GM23248 (cell line): Measurements from ENCODE around the gene CCDC51. TPM values are rescaled to one million over a fixed set of nuclear protein-coding genes. Genes with fewer than 3 reads are reported as not detected.

Source experiments
- DNase-seq: peaks from one replicate; pipeline ENCODE4 v3.0.0-alpha.2; 2015
- H2AFZ ChIP-seq: fragments of 200-600 bp; sonication (generic); 2 replicates; pipeline ENCODE4 v1.6.1; 2016; ENCODE audit warnings: antibody characterized with exemption
- H3F3A ChIP-seq: fragments of 200-600 bp; sonication (generic); 2 replicates; pipeline ENCODE4 v1.6.1; 2016; ENCODE audit warnings: mild to moderate bottlenecking, antibody characterized with exemption, mixed run types; ENCODE audit not compliant: insufficient read depth
- H3K27ac ChIP-seq: fragments of 200-600 bp; sonication (generic); 2 replicates; pipeline ENCODE4 v1.5.1; 2016; ENCODE audit warnings: mild to moderate bottlenecking
- H3K27me3 ChIP-seq: fragments of 200-600 bp; sonication (generic); replicated peaks from 2 replicates; pipeline ENCODE4 v1.6.1; 2016; ENCODE audit warnings: mild to moderate bottlenecking; ENCODE audit not compliant: insufficient read depth
- H3K36me3 ChIP-seq: fragments of 200-600 bp; sonication (generic); 2 replicates; pipeline ENCODE4 v1.6.1; 2016; ENCODE audit warnings: low read depth, mild to moderate bottlenecking
- H3K4me1 ChIP-seq: fragments of 200-600 bp; sonication (generic); 2 replicates; pipeline ENCODE4 v1.6.1; 2016; ENCODE audit warnings: mild to moderate bottlenecking; ENCODE audit not compliant: insufficient read depth
- H3K4me2 ChIP-seq: fragments of 200-600 bp; sonication (generic); one replicate; pipeline ENCODE4 v1.6.1; 2016; ENCODE audit warnings: mild to moderate bottlenecking; ENCODE audit not compliant: unreplicated experiment
- H3K4me3 ChIP-seq: fragments of 200-600 bp; sonication (generic); 2 replicates; pipeline ENCODE4 v1.5.1; 2016; ENCODE audit warnings: mild to moderate bottlenecking
- H3K79me2 ChIP-seq: fragments of 200-600 bp; sonication (generic); 2 replicates; pipeline ENCODE4 v1.6.1; 2016; ENCODE audit warnings: mild to moderate bottlenecking; ENCODE audit not compliant: insufficient read depth
- H3K9ac ChIP-seq: fragments of 200-600 bp; sonication (generic); 2 replicates; pipeline ENCODE4 v1.6.1; 2016; ENCODE audit warnings: mild to moderate bottlenecking
- H3K9me2 ChIP-seq: fragments of 200-600 bp; sonication (generic); 2 replicates; pipeline ENCODE4 v1.6.1; 2016; ENCODE audit warnings: mixed run types, mild to moderate bottlenecking, moderate library complexity; ENCODE audit not compliant: insufficient read depth
- H3K9me3 ChIP-seq: fragments of 200-600 bp; sonication (generic); one replicate; pipeline ENCODE4 v1.6.1; 2017; ENCODE audit warnings: low read depth
- H4K20me1 ChIP-seq: fragments of 200-600 bp; sonication (generic); 2 replicates; pipeline ENCODE4 v1.6.0; 2016; ENCODE audit not compliant: insufficient read depth
- EZH2 ChIP-seq: fragments of 200-600 bp; sonication (generic); IDR thresholded peaks from 2 replicates; pipeline ENCODE4 v1.6.1; 2018; ENCODE audit warnings: antibody characterized with exemption, mild to moderate bottlenecking; ENCODE audit not compliant: insufficient read depth, poor library complexity, severe bottlenecking
- EZH2phosphoT487 ChIP-seq: fragments of 200-600 bp; sonication (generic); IDR thresholded peaks from 2 replicates; pipeline ENCODE4 v1.6.1; 2018; ENCODE audit warnings: antibody characterized with exemption, moderate library complexity, mild to moderate bottlenecking, low read depth; ENCODE audit not compliant: insufficient read depth
- WGBS, 2 experiments: methylation state at CpG; one replicate each; pipeline ENCODE4 v1.1.6; 2015 to 2017; ENCODE audit warnings: low lambda C conversion rate in 2 of 2, low coverage in 1 of 2; ENCODE audit errors: missing lambda C conversion rate in 2 of 2; 5-methylcytosine and 5-hydroxymethylcytosine counted together
- in situ Hi-C: fragments of 300-500 bp; cut with MboI; formaldehyde crosslinking; loops from 2 replicates; pipeline ENCODE4 v1.15.0; 2020
- polyA plus RNA-seq: library from polyadenylated mRNA; unstranded; fragments of >200 nt; fragmentation: Nextera tagmentation; extraction: Ambion mirVana; gene quantifications from 2 replicates; pipeline ENCODE4 v1.2.1, GENCODE V29; 2016
- total RNA-seq: library from RNA; depleted of rRNA; stranded (reverse); fragments of >200 nt; shearing (Covaris generic); gene quantifications from 2 replicates; pipeline ENCODE4 v1.2.3, GENCODE V29; 2014

CCDC51 gene
- total and polyA plus RNA-seq, 2 experiments from 2014 or later: 10.1 to 14.0 TPM

DNA sequence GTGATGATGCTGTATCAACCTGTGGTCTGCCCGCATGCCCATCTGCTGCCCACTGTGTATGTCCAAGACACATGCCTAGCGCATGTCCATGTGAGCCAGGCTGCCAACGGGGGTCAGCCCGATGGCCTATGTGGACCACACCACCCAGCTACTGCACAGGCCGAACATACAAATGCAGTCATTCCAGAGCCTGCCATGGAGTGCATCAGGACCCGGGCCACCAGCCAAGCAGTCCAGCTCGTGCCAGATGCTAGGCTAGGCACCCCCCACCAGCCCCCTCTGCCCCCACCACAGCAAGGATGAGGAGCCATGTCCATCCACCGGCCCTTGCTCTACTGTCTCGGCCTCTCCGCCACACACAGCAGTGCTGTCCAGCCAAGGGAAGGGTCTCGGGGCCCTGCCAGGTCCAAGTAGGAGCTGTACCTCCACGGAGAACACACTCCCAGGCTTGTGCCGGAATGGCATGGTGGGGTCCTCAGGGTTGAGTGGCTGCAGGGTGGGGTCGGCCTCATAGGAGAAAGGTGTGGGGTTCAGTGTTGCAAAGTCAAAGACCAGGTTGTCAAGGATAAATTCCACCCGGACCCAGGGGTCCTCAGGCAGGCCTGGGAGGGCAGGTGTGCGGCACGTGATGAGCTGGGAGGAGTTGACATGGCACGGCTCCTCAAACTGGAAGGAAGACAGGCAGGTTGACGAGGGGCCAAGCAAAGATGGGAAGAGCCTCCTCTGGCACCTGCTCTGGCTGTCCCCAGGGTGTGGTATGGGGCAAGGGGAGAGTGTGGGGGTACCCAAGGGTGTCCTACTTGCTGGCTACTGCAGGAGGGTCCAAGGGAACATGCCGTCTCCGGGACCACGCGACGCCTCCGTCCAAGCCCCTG lies 25.3 kb downstream of the CCDC51 start:
- Histone ChIP-seq H3K4me1 (no peaks in the 10 kb centered on the region), H3K36me3 (no peaks in the 10 kb centered on the region), H2AFZ (no peak overlapping the region), H3K9me3 (no peaks in the 10 kb centered on the region), H3K27me3 (no peaks in the 10 kb centered on the region), H3K27ac (no peak overlapping the region), H3K9ac (no peak overlapping the region), H3K4me3 (no peak overlapping the region), H3K4me2 (no peak overlapping the region), H3K79me2 (no peaks in the 10 kb centered on the region), H3F3A (no peaks in the 10 kb centered on the region), H4K20me1 (no peaks in the 10 kb centered on the region), H3K9me2 (no peaks in the 10 kb centered on the region)
- in situ Hi-C loops: no loop called here
- TF ChIP-seq EZH2 (no peak), EZH2phosphoT487 (no peak)
- 74 to 76% methylated on average over 25 of the region's 25 CpGs for WGBS, 2 experiments
- no peak for DNase-seq

DNA sequence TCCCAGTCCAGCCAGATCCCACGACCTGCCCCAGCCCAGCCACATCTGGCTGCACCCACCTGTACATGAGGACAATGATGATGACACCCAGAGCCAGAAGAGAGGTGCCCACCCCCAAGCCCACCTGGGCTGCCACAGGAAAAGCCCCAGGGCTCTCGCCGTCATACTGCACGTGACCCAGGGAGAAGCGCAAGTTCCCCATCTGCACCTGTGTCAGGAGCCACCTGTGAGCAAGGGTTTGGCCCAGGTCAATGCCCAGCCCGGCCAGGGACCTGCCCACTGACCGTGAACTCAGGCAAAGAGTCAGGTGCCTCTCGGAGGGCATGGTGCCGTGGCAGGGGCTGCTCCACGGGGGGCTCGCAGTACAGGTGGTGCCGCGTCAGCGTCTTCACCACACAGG lies 26.3 kb downstream of the CCDC51 start:
- no peaks in the 10 kb centered on the region for H3K79me2 ChIP-seq
- H3K4me3 ChIP-seq: no peak overlapping the region
- no peak overlapping the region for H3K9ac ChIP-seq
- no peaks in the 10 kb centered on the region for H3F3A ChIP-seq
- H3K4me1 ChIP-seq: no peaks in the 10 kb centered on the region
- no peaks in the 10 kb centered on the region for H4K20me1 ChIP-seq
- H3K9me2 ChIP-seq: no peaks in the 10 kb centered on the region
- no peaks in the 10 kb centered on the region for H3K27me3 ChIP-seq
- H3K36me3 ChIP-seq: no peaks in the 10 kb centered on the region
- in situ Hi-C loops: no loop called here
- no peak overlapping the region for H3K4me2 ChIP-seq
- no peak for TF ChIP-seq EZH2phosphoT487
- TF ChIP-seq EZH2: no peak
- H3K27ac ChIP-seq: no peak overlapping the region
- H3K9me3 ChIP-seq: no peaks in the 10 kb centered on the region
- H2AFZ ChIP-seq: no peak overlapping the region
- DNase-seq: no peak
- 83 to 84% methylated on average over 12 to 14 of the region's 14 CpGs for WGBS, 2 experiments

DNA sequence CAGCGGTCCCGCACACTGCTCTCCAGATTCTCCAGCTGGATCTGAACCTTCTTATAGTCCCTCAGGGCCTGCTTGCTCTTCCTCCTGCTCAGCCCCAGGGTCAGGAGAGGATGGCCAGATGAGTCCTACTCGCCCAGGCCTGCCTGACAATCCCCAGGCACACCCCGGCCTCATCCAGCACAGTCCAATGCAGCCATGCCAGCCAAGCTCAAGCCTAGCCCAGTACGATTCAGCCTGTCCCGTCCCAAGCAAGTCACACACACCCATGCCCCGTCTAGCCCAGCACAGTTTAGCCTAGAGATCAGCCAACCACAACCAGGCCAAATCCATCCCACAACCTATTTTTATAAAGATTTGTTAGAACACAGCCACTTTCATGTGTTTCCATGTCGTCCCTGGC lies 26.8 kb downstream of the CCDC51 start:
- Histone ChIP-seq H3K4me1 (no peaks in the 10 kb centered on the region), H3K27me3 (no peaks in the 10 kb centered on the region), H3K4me3 (no peak overlapping the region), H3K36me3 (no peaks in the 10 kb centered on the region), H3F3A (no peaks in the 10 kb centered on the region), H3K79me2 (no peaks in the 10 kb centered on the region), H3K4me2 (no peak overlapping the region), H3K9ac (no peak overlapping the region), H2AFZ (no peak overlapping the region), H3K9me3 (no peaks in the 10 kb centered on the region), H3K27ac (no peak overlapping the region), H4K20me1 (no peaks in the 10 kb centered on the region), H3K9me2 (no peaks in the 10 kb centered on the region)
- DNase-seq: no peak
- no peak for TF ChIP-seq EZH2
- TF ChIP-seq EZH2phosphoT487: no peak
- in situ Hi-C loops: no loop called here
- 50 to 60% methylated on average over 6 to 8 of the region's 8 CpGs for WGBS, 2 experiments

DNA sequence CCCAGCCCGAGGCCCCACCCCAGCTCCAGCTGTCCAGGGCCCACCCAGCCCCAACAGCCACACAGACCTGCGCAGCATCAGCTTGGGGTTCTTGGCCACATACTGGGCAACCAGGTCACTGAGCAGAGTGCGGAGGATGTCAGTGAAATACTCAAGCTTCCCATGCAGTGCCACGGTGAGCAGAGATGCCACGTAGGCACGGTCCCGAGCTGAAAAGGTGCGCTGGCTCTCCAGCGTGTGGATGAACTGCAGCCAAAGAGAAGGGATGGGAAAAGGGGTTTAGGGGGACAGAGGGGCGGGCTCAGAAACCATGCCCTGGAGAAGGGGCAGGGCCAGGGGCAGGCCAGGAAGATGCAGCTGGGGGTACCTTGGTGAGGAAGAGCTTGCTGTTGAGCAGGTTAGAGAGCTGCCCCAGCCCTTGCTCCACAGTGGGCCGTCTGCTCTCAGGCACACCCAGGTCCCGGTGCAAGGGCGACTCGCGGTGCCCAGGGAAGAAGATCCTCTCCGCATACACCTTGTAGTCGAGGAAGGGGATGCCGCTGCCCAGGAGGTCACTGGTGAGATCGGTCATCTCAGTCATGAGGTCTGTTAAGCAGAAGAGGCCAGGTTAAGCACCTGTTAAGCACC lies 27.4 kb downstream of the CCDC51 start:
- Histone ChIP-seq H3K79me2 (no peaks in the 10 kb centered on the region), H3K9me3 (no peaks in the 10 kb centered on the region), H3K4me3 (no peak overlapping the region), H3K9ac (no peak overlapping the region), H3K9me2 (no peaks in the 10 kb centered on the region), H4K20me1 (no peaks in the 10 kb centered on the region), H3K36me3 (no peaks in the 10 kb centered on the region), H3K27me3 (no peaks in the 10 kb centered on the region), H2AFZ (no peak overlapping the region), H3F3A (no peaks in the 10 kb centered on the region), H3K4me2 (no peak overlapping the region), H3K4me1 (no peaks in the 10 kb centered on the region), H3K27ac (no peak overlapping the region)
- WGBS, 2 experiments: 89 to 91% methylated on average over 16 to 19 of the region's 19 CpGs
- no peak for DNase-seq
- in situ Hi-C loops: no loop called here
- no peak for TF ChIP-seq EZH2
- TF ChIP-seq EZH2phosphoT487: no peak
